OCI-LY3 (cell line): ENCODE measurements around the gene ADAMTS3.

ENCODE experiments used
- H2AFZ ChIP-seq: fragments of 200-600, 300-600 bp; shearing (Covaris generic); 2 replicates; pipeline ENCODE4 v1.6.0; 2014; ENCODE audit warnings: antibody characterized with exemption, low read depth, low read length
- H3K27ac ChIP-seq: fragments of 200-600, 300-600 bp; sonication (generic); 2 replicates; pipeline ENCODE4 v1.5.1; 2014; ENCODE audit warnings: mild to moderate bottlenecking, low read length, moderate library complexity, mixed read lengths
- H3K27me3 ChIP-seq: fragments of 200-600, 300-600 bp; sonication (generic); 2 replicates; pipeline ENCODE4 v1.6.1; 2014; ENCODE audit warnings: low read depth, low read length, mixed read lengths
- H3K36me3 ChIP-seq: fragments of 200-600, 300-600 bp; sonication (generic); replicated peaks from 2 replicates; pipeline ENCODE3; 2014; ENCODE audit warnings: low read depth, low read length, mixed read lengths
- H3K4me1 ChIP-seq: fragments of 300-600, 200-600 bp; sonication (generic); 2 replicates; pipeline ENCODE4 v1.6.1; 2014; ENCODE audit warnings: low read length, mixed read lengths
- H3K4me2 ChIP-seq: fragments of 200-600, 300-600 bp; sonication (generic); 2 replicates; pipeline ENCODE4 v1.6.1; 2014; ENCODE audit warnings: low read length, mixed read lengths
- H3K4me3 ChIP-seq: fragments of 300-600, 200-600 bp; sonication (generic); 2 replicates; pipeline ENCODE4 v1.5.1; 2014; ENCODE audit warnings: antibody characterized with exemption, mild to moderate bottlenecking, low read length, moderate library complexity
- H3K79me2 ChIP-seq: fragments of 300-600, 200-600 bp; shearing (Covaris generic); 2 replicates; pipeline ENCODE4 v1.6.1; 2014; ENCODE audit warnings: mild to moderate bottlenecking, low read length, mixed read lengths
- H3K9ac ChIP-seq: fragments of 300-600, 200-600 bp; shearing (Covaris generic); 2 replicates; pipeline ENCODE4 v1.6.0; 2014; ENCODE audit warnings: mild to moderate bottlenecking, low read length, moderate library complexity
- H3K9me3 ChIP-seq: fragments of 200-600, 300-600 bp; shearing (Covaris generic); 2 replicates; pipeline ENCODE4 v1.6.1; 2014; ENCODE audit warnings: low read length, mixed read lengths; ENCODE audit not compliant: insufficient read depth
- H4K20me1 ChIP-seq: fragments of 200-600, 300-600 bp; sonication (generic); 2 replicates; pipeline ENCODE4 v1.6.1; 2016; ENCODE audit warnings: low read length, mixed read lengths; ENCODE audit not compliant: insufficient read depth
- EZH2phosphoT487 ChIP-seq: fragments of 200-600 bp; shearing (Covaris generic); IDR thresholded peaks from 2 replicates; pipeline ENCODE4 v1.6.1; 2018; ENCODE audit warnings: antibody characterized with exemption, mixed run types, low read depth
- TF ChIP-seq, protein P1 (sequence below): fragments of 200-600, 300-600 bp; sonication (generic); IDR thresholded peaks from 2 replicates; pipeline ENCODE4 v1.5.1; 2014; ENCODE audit warnings: antibody characterized with exemption, low read length, low read depth

The ADAMTS3 gene

DNA sequence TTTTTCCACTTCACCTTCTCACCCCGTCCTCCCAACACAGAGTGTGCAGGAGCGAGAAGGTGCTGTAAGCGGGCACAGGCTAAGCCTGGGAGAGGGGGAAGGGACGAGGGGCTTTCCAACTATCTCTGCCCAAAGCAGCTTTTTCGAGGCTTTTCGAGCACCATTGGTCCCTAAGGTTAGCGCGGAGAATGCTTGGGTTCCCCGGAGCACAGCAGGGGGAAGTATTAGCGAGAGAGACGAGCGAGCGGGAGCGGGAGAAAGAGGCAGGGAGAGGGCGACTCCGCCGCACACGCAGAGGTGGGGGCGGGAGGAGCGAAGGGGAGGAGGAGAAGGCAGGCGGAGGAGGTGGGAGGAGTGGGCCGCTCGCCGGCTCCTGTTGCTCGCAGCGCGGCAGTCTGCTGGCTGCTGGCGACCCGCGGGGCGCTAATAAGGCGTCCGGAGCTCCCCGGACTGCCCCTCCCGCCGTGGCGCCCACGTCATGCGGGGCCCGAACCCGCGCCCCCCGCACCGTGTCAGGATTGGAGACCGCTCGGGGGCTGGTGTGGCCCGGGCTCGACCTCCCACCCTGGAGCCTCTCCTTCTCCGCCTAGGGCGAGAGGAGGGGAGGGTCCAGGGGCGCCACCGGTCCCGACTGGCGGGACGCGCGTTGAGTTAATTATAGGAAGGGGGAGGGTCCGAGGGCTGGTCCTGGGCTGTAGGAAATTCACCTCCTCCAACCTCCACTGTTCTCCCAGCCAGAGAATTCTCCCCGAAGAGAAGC, at the start of gene ADAMTS3:
TSS of gene ADAMTS3 (minus strand) at position 263 of the 760 bp plus-strand sequence. CDS start 459 bp downstream, outside the sequence.
- Histone ChIP-seq H2AFZ (no peak within 1 kb of the TSS), H3K9ac (no peak within 1 kb of the TSS), H3K36me3 (no peaks in the 10 kb centered on the region), H3K9me3 (no peaks in the 10 kb centered on the region), H3K4me3 (no peak within 1 kb of the TSS), H3K27me3 (no peaks in the 10 kb centered on the region), H3K4me2 (no peak within 1 kb of the TSS), H3K79me2 (no peaks in the 10 kb centered on the region), H3K4me1 (no peaks in the 10 kb centered on the region), H4K20me1 (no peaks in the 10 kb centered on the region), H3K27ac (no peak within 1 kb of the TSS)
- TF ChIP-seq, protein P1, sequence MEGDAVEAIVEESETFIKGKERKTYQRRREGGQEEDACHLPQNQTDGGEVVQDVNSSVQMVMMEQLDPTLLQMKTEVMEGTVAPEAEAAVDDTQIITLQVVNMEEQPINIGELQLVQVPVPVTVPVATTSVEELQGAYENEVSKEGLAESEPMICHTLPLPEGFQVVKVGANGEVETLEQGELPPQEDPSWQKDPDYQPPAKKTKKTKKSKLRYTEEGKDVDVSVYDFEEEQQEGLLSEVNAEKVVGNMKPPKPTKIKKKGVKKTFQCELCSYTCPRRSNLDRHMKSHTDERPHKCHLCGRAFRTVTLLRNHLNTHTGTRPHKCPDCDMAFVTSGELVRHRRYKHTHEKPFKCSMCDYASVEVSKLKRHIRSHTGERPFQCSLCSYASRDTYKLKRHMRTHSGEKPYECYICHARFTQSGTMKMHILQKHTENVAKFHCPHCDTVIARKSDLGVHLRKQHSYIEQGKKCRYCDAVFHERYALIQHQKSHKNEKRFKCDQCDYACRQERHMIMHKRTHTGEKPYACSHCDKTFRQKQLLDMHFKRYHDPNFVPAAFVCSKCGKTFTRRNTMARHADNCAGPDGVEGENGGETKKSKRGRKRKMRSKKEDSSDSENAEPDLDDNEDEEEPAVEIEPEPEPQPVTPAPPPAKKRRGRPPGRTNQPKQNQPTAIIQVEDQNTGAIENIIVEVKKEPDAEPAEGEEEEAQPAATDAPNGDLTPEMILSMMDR, result no peak
- TF ChIP-seq EZH2phosphoT487, result no peak

DNA sequence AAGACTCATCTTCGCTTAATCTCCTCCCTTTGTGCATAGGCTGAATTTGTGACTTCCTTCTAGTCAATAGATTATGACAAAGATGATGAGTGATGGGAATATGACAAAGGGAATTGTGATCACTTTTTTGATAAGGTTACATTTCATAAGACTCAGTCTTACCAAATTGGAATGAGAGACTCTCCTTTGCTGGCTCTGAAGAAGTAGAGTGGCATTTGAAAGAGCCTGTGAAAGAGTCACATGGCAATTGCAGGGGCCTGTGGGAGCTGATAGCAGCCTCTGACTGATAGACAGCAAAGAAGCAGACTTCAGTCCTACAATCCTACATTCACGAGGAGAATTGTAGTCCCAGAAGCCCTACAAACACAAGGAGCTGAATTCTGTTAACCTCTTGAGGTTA, 44.9 kb upstream of the ADAMTS3 start:
- Histone ChIP-seq H3K79me2 (no peaks in the 10 kb centered on the region), H3K27ac (no peak overlapping the region), H3K36me3 (no peaks in the 10 kb centered on the region), H3K27me3 (no peaks in the 10 kb centered on the region), H3K9me3 (no peaks in the 10 kb centered on the region), H2AFZ (no peak overlapping the region), H3K4me2 (no peak overlapping the region), H3K4me1 (no peaks in the 10 kb centered on the region), H4K20me1 (no peaks in the 10 kb centered on the region), H3K4me3 (no peak overlapping the region), H3K9ac (no peak overlapping the region)
- TF ChIP-seq EZH2phosphoT487, result no peak
- TF ChIP-seq, protein P1, result no peak

DNA sequence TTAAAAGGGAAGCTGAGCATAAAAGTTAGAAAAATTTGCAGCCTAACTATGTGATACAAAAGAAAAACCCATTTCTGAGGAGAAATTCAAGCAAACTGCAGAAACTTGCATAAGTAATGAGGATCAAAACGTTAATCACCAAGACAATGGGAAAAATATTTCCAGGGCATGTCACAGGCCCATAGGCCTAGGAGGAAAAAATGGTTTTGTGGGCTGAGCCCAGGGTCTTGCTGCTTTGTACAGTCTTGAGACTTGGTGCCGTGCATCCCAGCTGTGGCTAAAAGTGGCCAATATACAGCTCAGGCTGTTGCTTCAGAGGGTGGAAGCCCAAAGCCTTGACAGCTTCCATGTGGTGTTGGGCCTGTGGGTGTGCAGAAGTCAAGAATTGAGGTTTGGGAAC, 37.7 kb upstream of the ADAMTS3 start:
- H3K4me2 ChIP-seq, result no peak overlapping the region
- no peak overlapping the region for H3K4me3 ChIP-seq
- no peaks in the 10 kb centered on the region for H3K4me1 ChIP-seq
- H3K27ac ChIP-seq, result no peak overlapping the region
- TF ChIP-seq, protein P1, result no peak
- no peak for TF ChIP-seq EZH2phosphoT487
- no peak overlapping the region for H2AFZ ChIP-seq
- H3K79me2 ChIP-seq, result no peaks in the 10 kb centered on the region
- H3K9ac ChIP-seq, result no peak overlapping the region
- H3K9me3 ChIP-seq, result no peaks in the 10 kb centered on the region
- no peaks in the 10 kb centered on the region for H3K27me3 ChIP-seq
- H4K20me1 ChIP-seq, result no peaks in the 10 kb centered on the region
- H3K36me3 ChIP-seq, result no peaks in the 10 kb centered on the region

DNA sequence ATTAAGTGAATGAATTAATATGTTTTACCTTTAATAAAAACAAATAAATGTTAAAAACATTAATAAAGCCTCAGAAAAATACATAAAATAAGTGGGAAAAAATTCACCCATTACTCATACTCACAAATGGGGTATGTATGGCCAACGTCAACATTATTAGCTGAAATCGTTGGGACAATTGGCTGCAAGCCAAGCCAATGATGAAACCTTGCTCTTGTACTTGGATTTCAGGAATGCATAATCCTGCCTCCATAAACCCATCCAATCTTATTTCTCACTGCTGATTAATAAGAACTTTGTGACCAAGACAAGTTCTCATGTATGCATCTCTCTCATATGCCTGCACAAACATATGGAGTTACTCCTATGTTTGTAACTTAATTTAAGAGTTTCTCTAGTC, 35.3 kb upstream of the ADAMTS3 start:
- no peaks in the 10 kb centered on the region for H3K36me3 ChIP-seq
- H3K4me3 ChIP-seq, result no peak overlapping the region
- no peak overlapping the region for H3K4me2 ChIP-seq
- H3K4me1 ChIP-seq, result no peaks in the 10 kb centered on the region
- H2AFZ ChIP-seq, result no peak overlapping the region
- no peak overlapping the region for H3K9ac ChIP-seq
- TF ChIP-seq, protein P1, result no peak
- TF ChIP-seq EZH2phosphoT487, result no peak
- H4K20me1 ChIP-seq, result no peaks in the 10 kb centered on the region
- no peaks in the 10 kb centered on the region for H3K79me2 ChIP-seq
- no peaks in the 10 kb centered on the region for H3K27me3 ChIP-seq
- no peaks in the 10 kb centered on the region for H3K9me3 ChIP-seq
- H3K27ac ChIP-seq, result no peak overlapping the region
